NB4 (cell line): ENCODE data around the gene MALRD1.

Source experiments
- POLR2A ChIP-seq: IDR thresholded peaks from 2 replicates; pipeline ENCODE4 v1.6.1; 2011; ENCODE audit warnings: mild to moderate bottlenecking; ENCODE audit not compliant: insufficient read length; ENCODE audit errors: extremely low read depth
- TF ChIP-seq, protein P1 (sequence below): IDR thresholded peaks from one replicate; pipeline ENCODE4 v1.5.1; 2012; ENCODE audit warnings: low read depth, low read length

DNA sequence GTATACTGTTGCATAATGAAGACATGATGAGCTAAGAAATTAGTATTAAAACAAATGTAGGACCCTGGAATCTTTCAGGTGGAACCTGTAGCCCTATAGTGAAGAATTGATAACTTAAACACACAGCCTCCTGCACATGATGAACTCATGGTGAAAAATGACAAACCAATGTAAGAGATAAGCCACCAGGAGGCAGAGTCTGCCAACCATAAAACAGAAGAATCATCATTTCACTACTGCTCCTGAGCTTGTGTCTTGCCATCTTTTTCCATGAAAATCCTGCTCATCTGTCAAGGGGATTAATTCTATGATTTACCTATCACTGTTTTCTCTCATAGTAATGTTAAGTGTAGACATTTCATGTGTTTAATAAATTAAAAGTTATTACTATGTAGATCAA lies 363.9 kb downstream of the MALRD1 start:
- TF ChIP-seq, protein P1, sequence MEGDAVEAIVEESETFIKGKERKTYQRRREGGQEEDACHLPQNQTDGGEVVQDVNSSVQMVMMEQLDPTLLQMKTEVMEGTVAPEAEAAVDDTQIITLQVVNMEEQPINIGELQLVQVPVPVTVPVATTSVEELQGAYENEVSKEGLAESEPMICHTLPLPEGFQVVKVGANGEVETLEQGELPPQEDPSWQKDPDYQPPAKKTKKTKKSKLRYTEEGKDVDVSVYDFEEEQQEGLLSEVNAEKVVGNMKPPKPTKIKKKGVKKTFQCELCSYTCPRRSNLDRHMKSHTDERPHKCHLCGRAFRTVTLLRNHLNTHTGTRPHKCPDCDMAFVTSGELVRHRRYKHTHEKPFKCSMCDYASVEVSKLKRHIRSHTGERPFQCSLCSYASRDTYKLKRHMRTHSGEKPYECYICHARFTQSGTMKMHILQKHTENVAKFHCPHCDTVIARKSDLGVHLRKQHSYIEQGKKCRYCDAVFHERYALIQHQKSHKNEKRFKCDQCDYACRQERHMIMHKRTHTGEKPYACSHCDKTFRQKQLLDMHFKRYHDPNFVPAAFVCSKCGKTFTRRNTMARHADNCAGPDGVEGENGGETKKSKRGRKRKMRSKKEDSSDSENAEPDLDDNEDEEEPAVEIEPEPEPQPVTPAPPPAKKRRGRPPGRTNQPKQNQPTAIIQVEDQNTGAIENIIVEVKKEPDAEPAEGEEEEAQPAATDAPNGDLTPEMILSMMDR: peak; percentile 5
- no peak for TF ChIP-seq POLR2A
